ENCODE data around the gene ALDOC.
A peak's percentile ranks its signal among the peaks of the same experiment; 100 is the strongest.
"Not testable (repeated sequence)": the region's sequence is repeated elsewhere in the genome, so short reads cannot be mapped to it uniquely, and the experiment has no call there.

ALDOC gene

GRCh38 chr17:28576758-28577465 is at the start of gene ALDOC:
TSS of gene ALDOC (minus strand) at chr17:28576895. CDS start at chr17:28575532, 1,363 bp downstream.
- peak; percentile 90 to 97 (median 96) for DNase-seq

DNA sequence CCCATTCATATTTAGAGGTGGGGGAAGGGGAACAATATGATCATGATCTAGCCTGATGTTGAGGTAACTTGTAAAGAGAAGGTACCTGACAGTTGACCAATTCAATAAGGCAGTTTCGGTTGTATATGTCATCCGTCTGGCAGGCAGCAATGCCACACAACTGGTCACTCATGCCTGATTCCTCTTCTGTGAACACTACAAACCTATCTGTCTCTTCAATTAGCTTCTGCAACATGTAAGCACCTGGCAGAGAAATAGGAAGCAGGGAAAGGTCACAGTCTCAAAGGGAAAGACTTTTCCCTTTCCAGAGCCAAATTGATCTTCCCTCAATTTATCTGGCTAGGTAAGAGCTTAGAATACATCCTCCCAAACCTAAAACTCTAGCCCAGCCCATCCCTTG is 47.5 kb upstream of the ALDOC start:
- no peak for DNase-seq

GRCh38 chr17:28623696-28624095 is 47.0 kb upstream of the ALDOC start:
- DNase-seq: no peak

GRCh38 chr17:28622186-28622585 is 45.5 kb upstream of the ALDOC start:
- no peak for DNase-seq

GRCh38 chr17:28620010-28620409 is 43.3 kb upstream of the ALDOC start:
- DNase-seq: no peak

GRCh38 chr17:28618464-28618863 is 41.8 kb upstream of the ALDOC start:
- DNase-seq: no peak

GRCh38 chr17:28616281-28616680 is 39.6 kb upstream of the ALDOC start:
- DNase-seq: no peak

DNA sequence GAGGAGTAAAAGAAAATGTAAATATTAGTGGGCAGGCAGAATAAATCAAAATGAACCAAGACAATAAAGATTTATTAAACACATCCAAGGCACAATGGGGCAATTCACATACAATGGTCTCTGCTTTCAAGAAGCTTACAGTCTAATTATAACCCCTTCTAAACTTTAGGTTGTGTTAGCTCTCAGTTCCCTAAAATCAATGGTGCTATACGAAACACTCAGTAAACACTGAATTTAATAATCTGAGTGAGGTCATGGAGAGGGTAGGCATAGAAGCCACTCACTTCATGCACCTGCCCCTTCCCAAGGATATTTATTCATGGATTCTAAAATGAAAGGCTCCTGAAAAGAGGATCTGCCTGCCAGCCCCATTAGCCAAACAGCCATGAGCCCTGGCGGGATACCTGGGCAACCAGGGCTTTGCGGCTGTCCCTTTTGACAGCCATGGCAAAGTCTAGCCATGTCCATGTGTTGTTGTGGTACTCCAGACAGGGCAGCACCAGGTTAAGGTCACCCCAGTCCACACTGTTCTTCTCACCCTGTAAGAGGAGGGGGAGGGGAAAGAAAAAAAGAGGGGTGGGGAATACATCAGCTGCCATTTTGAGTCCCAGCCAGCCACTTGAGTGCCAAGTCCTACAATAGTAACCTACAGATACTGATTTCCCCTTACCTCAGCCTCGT is 38.7 kb upstream of the ALDOC start:
- no peak for DNase-seq

DNA sequence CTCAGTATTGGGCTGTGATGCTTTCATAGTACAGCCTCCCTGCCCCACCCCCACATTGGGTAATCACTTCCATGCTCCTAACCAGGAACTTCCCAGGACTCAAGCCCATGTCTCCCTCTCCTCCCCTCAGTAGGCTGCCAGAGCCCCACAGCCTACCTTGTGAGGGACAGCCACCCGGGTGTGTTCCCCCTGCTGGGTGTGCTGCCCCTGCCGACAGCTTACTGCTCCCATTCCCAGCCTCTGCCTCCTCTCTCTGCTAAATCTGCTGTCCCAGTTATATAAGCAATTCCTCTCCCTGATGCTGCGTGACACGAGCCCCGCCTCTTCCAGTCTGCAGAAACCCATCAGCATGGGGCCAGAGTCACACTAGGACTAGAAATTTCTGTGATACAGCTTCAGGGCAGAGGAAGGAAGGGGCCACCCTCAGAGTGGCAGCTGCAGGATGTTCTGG is 37.3 kb upstream of the ALDOC start, which contains the start of gene RSKR:
TSS of gene RSKR (minus strand) at position 255 of the 451 bp plus-strand sequence. CDS start at position 231, 24 bp downstream.
- DNase-seq: no peak

DNA sequence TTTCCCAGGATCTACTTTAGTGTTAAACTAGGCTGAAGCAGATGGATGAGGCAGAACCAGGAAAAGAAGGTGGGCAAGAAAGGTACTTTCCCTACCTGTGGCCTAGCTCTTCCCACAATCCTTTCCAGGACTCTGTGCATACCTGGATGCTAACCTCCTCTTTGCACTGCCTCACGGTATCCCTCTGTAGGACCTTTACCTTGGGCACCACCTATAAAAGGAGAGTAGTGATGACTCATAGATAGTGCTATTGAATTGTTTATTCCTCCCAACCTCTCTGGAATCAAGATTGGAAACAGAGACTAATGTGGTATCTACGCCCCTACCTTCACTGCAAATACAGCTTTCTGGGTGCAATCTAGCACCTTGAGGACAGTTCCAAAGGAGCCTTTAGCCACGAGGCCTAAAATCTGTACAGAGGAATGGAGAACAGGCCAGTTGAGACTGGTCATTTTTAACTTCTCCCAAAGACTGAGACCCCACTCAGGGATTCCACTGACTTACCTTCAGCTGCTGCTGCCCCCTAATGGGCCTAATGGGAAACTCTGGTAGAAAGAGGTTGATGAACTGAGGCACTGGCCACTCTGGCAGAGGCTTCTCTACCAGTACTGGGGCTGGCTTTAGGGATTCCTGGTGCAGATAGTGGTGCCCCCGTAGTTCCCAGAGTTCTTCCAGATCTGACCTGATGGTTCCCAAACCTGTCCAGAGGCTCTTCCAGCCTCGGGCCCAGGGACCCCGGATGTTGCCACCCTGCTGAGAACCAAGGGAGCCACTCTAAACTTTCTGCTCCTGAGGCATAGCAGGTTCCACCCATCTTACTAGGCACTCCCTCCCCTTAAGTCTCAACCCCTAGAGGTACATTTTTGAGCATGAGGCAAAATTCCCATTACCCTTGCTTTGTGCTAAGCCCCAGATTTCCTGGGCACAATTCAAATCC is 36.5 kb upstream of the ALDOC start:
- peak in 5 of 6 experiments; percentile 10 to 51 (median 16) for DNase-seq

- DNase-seq: no peak
These were observed 35.8 kb upstream of the ALDOC start for GRCh38 chr17:28612531-28612930.

- no peak for DNase-seq
These were observed 33.7 kb upstream of the ALDOC start for GRCh38 chr17:28610376-28610775.

DNA sequence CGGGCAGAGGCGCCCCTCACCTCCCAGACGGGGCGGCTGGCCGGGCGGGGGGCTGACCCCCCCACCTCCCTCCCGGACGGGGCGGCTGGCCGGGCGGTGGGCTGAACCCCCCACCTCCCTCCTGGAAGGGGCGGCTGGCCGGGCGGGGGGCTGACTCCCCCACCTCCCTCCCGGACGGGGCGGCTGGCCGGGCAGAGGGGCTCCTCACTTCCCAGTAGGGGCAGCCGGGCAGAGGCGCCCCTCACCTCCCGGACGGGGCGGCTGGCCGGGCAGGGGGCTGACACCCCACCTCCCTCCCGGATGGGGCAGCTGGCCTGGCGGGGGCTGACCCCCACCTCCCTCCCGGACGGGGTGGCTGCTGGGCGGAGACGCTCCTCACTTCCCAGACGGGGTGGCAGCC is 27.3 kb upstream of the ALDOC start:
- DNase-seq: not testable (repeated sequence)

DNA sequence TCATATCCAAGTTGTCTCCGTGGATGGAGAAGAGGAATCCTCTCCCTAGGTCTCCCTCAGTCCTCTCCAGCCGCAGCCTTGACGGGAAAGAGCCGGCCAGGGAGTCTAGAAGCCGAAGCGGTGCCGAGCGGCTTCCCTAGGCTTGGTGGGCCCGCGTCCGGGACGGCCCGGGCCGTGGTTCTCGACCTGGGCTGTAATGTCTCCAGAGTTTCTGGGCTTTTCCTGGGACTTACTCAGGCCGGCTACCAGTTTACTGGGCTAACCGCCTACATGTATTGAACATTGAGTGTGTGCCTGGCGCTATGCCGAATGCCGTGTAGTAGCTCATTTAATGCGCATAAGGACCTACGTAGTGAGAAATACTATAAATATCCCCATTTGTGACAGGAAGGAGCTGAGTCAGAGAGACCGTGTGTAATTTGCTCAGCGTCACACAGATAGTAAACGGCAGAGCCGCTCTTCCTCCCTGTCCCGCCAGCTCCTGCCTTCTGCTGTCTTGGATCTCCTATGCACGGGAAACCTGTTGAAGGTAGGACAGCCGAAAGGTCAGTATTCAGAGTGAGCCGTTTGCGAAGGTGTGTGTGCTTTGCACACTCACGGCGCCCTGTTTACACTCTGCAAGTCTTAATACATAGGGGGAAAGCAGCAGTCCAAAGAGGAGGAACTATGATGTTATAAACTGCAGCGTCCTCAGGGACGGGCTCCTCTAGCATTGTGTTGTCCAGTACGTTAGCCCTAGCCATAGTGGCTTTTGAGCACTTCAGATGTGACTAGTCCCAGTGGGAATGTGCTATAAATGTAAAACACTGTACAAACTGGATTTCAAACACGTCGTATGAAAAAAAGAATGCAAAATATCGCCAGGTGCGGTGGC is 22.9 kb upstream of the ALDOC start:
- DNase-seq: peak; percentile 45 to 77 (median 64)

DNA sequence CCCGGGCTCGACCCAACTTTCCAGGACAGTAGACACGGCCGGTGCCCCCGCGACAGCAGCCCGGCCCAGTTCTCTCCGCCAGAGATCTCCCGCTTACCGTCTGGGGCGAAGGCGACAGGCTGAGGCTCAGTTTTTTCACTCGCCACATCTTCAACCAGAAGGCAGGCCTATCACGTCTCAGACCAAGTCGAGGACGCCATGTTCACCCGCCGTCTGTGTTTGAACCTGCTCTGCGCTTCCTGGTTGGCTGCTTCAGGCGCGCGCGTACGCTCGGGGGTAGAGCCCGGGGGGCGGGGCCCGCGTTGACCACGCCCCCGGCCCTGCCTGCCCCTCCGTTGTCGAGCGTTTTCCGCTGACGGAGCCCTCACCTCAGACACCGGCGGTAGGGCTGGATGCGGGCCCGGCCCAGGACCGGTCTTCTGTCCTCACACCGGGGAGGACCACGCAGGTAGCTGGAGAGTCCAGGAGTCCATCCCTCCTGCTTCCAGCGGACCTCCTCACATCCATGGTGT is 22.2 kb upstream of the ALDOC start, which contains the start of gene SPAG5:
TSS of gene SPAG5 (minus strand) at position 227 of the 512 bp plus-strand sequence. CDS start at position 148, 79 bp downstream.
- DNase-seq: peak; percentile 88 to 95 (median 92)

DNA sequence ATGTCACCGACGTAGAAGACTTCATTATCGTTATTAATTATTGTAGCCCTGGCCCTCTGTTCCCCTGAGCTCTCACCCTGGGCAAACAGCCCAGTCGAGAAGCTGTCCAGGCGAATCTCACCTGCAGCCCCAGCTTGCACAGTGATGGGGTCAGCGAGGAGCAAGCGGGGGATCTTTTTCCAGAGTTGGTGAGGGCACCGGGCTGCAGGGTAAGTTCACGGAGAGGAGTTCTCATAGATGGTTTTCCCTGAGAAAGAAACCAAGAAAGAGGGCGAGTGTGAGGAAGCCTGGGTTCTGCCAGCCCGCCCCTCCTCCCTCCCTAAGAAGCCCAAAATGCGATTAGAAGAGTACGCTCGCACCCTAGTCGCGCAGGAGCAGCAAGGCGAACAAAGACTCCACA is 21.7 kb upstream of the ALDOC start:
- DNase-seq: no peak

GRCh38 chr17:28597606-28598383 is 21.1 kb upstream of the ALDOC start:
- DNase-seq: no peak

DNA sequence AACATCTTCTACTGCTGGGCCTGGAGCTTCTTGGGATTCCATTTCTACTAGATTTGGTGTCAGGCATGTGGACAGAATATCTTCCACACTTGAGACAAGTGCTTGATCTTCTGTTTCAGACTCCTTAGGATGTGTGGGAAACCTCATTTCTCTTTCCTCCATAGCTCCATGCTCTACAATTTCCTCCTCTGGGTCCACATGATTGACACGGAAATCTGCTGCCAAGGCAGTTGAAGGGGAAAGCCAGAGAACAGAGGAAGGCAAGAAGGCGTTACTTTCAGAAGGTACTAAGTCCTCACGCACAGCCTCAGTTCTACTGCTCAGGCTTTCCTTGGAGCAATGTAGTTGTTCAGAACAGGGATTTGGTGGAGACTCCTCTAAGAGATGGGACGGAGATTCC is 15.6 kb upstream of the ALDOC start:
- DNase-seq: no peak

GRCh38 chr17:28585851-28586250 is 9.2 kb upstream of the ALDOC start:
- DNase-seq: no peak

- DNase-seq: no peak
These were observed 7.7 kb upstream of the ALDOC start for GRCh38 chr17:28584434-28584833.

GRCh38 chr17:28582513-28582912 is 5.8 kb upstream of the ALDOC start:
- DNase-seq: no peak

All from stimulated activated naive CD4-positive, alpha-beta T cell (primary cell).